GM12873 (cell line): ENCODE measurements around the gene KATNAL2.

Source experiments
- CTCF ChIP-seq: IDR thresholded peaks from 2 replicates; pipeline ENCODE4 v1.5.1; 2012; ENCODE audit warnings: low read depth, mild to moderate bottlenecking, moderate library complexity, low read length, control low read depth; ENCODE audit not compliant: insufficient read depth; ENCODE audit errors: missing control alignments

KATNAL2 gene

GRCh38 chr18:46915800-46916550 lies 1.4 kb upstream of the KATNAL2 start:
- TF ChIP-seq CTCF, result no peak

GRCh38 chr18:46916551-46917107 lies 773 bp upstream of the KATNAL2 start:
- TF ChIP-seq CTCF, result no peak

- TF ChIP-seq CTCF, result no peak
These were observed 600 bp downstream of the KATNAL2 start for GRCh38 chr18:46917803-46918600.

- TF ChIP-seq CTCF, result no peak
These were observed 2.7 kb downstream of the KATNAL2 start for GRCh38 chr18:46920067-46920466.

- no peak for TF ChIP-seq CTCF
These were observed 3.3 kb downstream of the KATNAL2 start for GRCh38 chr18:46920653-46921052.

GRCh38 chr18:46939337-46939963 lies 22.0 kb downstream of the KATNAL2 start:
- TF ChIP-seq CTCF, result no peak
